DMS153 treated with DMSO at 0.1 percent for 48 hours (cell line): ENCODE data around the gene DNAJA4.

ENCODE experiments used
- DNase-seq: peaks from one replicate; lab custom pipeline; 2025; ENCODE audit not compliant: unreplicated experiment; lab: John Stamatoyannopoulos, UW

DNAJA4 gene

DNA sequence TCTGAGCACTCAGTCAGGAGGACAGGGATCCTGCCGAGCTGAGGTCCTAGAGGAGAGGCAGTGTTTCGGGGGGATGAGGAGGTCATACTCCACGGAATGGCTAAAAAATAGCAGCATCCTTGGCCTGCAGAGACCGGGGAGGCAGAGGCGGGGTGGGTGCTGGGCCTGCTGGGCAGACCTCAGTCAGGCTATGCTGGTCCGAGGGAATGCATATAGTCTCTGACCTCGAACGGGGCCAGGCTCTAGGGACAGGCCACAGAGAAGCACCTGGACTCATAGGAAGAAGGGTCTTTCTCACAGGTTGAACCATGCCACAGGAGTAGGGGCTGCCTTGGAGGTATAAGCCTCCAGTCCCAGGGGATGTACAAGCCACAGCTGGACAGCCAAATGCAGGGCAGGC, 49.0 kb downstream of the DNAJA4 start:
- DNase-seq: no peak

DNA sequence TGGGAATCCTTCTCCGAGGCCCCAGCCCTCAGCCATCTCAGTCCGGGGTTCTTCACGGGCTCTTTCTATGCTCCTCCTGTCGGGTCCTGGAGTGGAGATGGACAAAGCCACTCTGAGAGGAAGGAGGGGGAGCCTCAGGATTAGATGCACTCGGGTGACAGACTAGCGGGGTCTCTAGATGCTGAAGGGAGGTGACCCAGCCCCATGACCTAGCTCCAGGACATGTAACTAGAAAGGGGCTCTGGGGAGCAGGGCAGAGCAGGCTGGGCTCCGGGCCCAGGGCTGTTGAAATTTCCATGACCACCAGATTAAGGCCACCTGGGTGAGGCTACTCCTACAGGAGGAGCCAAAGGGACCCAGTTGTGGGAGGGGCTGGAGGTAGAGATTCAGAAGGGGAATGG, 49.8 kb downstream of the DNAJA4 start:
- DNase-seq: no peak

DNA sequence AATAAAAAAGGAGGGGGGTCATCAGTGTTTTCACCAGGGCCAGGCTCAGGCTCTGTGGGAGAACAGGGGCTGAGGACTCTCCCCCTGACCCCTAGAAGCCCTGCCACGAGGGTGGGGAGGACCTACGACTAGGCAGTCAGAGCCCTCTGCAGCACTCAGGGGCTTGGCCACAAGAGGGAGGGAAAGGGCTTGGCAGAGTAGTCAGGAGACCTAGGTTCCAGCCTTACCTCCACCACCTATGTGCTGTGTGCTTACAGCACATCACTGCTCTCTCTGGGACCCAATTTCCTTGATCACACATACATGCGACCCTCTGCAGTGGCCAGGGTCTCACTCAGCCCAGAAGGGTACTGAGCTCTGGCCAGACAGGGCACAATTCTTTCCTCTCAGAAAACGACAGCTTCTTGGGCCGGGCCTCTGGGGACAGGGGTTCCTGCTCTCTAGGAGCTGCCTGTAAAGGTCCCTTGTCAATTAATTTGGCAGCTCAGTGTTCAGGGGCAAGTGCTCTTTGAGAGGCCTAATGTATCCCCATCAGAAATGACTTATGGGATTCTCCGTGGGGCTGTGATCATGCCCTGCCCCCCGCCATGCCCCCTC, 51.4 kb downstream of the DNAJA4 start:
- no peak for DNase-seq

DNA sequence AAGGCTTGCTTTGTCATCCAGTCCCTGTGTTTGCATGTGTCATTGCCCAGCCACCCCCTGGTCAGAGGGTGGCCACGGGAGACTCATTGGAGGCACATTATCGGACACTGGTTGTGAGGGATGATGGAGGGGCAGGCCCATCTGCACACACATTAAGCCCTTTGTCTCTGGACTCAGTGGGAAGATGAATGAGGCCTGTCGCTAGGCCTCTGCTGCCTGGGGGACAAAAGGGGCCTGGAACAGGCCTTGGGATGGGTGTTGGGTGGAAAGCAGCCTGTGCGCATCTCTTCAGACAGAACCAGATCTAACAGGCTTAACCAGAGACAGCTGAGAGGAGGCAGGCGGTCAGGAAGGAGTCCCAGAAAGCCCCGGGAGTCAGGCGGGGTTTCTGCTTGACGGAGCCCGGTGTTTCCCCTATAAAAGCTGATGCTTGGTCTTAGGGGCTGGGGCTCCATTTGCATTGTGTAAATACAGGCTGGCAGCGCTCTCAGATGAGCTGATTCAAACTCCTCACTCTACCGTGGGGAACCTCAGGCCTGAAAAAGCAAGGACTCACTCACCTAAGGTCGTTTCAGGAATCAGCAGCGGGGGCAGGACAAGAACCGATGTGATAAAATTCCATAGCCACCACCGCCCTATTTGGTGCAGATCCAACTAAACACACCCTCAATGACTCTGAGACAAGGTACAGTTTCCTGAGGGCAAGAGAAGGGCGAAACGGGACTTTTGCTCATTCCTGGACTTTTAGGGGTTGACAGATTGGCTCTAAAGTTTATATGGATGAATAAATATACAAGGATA, 52.1 kb downstream of the DNAJA4 start:
- DNase-seq: no peak

DNA sequence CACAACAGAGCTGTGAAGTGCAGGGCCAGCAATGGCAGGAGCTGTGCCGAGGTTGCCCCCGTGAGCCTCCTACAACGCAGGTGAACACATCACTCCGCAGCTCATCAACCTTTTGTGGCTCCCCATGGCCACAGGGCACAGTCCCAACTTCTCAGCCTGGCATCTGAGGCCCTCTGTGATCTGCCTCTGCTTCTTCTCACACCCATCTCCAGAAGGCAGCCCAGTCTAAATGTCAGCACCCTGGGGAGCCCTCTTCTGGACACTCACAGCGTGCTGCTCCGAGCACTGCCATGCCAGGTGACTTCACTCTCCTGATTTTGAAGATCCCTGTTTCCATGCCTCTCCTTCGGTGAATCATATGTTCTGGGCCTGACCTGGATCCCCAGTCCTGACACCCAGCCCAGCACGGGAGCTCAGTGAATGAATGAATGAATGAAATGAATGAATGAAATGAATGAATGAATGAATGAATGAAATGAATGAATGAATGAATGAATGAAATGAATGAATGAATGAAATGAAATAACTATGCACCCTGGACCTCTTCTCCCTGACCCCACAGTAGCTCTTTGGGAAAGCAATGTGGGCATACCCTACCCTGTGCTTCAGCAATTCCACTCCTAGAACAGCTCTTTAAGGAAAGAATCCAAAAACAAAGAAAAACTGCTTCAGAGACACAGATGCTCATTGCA, 52.9 kb downstream of the DNAJA4 start:
- DNase-seq: no peak

DNA sequence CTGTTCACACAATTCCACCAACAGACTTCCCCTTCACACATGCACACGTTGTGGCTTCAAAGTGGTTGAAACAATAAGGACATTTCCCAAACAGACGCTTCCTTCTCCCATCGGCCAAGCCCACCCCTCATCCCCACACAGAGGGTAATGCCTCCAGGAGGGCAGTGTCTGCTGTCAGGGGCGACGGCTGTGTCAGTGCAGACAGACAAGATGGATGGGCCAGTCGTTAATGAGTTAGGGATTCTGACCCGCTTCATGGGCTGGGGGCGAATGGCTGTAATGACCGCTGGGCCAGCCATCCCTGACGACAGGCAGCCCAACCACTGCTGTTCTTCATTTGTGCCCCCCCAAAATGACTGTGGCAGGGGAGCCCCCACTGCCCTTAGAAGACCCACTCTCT, 55.2 kb downstream of the DNAJA4 start:
- DNase-seq: no peak

DNA sequence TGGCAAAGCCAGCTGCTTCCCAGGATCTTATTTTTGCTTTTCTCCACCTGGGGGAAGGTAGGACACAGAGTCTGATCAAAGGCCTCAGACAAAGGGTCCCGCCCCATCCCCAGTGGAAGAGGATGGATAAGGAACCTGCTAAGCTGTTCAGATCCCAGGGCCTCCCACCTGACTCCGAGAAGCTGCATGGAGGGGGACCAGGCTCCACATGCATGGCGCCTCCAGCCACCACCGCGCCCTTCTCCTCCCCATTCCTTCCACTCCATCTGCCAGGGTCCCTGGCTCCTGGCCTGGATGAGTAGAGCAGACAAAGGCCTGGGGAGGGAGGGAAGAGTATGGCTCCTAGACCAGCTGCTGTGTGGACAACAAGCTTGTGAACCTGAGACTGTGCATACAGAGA, 55.8 kb downstream of the DNAJA4 start:
- no peak for DNase-seq

DNA sequence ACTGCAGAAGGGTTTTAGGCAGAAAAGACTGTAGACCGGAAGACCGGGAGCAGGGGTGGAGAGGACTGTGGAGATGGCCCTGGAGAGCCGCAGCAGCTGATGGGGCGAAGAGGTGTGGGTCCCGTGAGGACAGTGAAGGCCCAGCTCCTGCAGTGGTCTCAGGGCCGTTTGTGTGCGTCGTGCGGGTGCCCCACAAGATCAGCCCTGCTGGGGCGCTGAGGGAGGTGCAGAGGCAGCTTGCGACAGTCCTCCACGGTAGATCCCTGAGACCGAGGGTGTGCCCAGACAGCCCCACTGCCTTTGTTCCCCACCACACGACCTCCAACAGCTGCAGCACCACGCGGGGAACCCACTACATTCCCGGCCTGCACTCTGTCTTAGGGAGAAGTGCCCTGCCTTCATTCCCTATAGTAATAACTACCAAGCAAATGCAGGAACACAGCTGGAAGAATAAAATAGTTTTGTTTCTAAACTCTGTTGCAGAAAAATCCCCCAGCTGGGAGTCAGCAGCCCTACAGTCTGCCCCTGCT, 56.7 kb downstream of the DNAJA4 start:
- DNase-seq: no peak

DNA sequence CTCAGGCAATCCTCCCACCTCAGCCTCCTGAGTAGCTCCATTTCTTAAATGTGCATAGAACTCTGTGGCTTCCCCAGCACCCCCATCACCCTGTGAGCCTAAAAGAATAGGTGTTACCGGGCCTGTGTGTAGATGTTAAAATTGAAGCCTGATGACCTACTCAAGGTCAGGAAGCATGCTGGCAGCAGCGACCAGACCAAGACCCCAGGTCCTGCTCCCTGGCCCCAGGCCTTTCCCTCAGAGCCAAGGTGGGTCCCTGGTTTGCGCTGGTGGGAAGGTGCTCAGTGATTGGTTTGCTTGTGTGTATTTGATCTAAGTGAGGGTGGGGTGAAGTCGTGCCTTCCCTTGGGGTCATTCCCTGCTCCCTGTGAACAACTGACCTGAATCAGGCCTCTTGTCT, 57.4 kb downstream of the DNAJA4 start:
- DNase-seq: no peak

DNA sequence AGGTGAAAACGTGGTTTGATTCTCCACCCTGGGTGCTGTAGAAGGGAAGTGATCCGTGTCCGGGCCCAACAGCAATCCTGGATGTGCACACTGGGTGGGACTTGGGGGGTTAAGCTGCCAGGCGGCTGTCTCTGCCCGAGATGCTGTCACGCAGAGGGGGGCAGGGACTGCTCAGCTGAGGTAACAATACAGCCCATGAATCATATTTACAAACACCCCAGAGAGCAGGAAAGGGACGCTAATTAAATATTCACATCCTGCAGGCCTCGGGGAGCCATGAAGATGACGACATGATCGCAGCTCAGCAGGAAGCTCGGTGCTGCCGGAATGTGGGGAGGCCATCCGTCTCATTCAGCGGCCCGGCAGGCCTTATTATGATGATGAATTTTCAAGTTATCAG, 57.9 kb downstream of the DNAJA4 start:
- no peak for DNase-seq

DNA sequence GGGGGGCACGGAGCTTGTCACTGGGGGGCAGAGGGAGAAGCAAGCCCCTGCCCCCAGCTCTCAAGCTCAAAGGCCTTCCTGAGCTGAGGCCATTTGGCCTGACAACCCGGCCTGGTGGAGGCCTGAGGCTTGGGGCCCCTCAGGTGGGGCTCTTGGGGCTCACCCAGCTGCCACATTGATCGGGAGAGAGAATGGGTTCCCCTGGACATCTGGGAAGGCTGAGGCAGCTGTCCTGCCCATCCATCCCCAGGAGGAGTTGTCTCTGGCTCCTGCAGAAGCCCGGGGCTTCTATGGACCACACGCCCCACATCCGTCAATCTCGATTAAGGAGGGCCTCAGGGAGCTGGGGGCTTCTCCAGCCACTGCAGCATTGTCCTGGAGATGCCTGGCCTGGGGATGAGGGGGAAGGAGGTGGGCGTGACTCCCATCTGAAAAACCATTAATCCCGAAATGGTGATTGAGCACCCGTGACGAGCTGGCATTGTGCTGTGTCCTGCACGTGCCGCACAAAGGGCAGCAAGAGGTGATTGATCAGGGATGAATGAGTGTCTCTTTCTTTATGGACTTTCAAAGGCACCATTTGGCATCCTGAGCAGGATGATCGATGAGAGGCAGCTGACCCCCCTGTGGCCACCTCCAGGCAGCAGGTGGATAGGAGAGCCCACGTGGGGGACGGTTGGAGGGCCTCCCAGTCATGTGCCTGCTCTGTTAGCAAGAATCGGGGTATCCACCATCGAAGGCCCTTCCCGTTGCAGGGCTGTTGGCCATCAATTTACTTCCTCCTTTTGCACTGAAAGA, 58.6 kb downstream of the DNAJA4 start:
- DNase-seq: no peak

DNA sequence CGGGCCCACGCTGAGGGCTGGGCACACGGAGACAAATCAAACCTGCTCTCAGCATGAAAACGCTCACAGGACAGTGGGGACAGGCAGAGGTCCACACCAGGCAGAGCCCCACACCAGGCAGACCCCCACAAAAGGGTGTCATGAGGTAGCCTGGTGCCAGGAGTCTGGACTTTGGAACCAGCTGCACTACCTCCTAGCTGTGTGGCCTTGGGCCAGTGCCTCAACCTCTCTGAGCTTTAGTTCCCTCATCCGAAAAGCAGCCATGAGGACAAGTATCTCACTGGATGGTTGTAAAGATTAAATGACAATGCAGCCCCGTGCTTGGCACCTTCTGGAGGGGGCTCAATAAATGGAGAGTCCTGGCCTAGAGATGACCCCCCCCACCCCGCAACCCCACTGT, 59.3 kb downstream of the DNAJA4 start:
- DNase-seq: no peak

DNA sequence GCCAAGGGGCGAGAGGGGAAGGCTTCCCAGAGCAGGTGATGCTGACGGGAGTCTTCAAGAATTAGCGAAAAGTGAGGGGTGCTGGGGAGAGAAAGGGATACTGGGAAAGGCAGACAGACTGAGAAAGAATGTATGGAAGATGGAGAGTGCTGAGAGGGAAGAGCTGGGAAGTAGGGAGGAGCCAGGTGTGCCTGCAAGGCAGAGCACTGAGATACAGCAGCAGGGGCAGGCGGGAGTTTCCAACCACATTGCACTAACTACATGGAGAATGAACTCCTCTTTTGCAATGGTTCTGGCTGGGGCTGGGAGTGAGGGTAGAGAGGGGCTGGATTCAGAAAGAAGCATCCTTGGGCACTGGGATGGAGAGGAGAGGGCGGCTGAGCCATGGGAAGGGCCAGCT, 59.8 kb downstream of the DNAJA4 start:
- DNase-seq: no peak

DNA sequence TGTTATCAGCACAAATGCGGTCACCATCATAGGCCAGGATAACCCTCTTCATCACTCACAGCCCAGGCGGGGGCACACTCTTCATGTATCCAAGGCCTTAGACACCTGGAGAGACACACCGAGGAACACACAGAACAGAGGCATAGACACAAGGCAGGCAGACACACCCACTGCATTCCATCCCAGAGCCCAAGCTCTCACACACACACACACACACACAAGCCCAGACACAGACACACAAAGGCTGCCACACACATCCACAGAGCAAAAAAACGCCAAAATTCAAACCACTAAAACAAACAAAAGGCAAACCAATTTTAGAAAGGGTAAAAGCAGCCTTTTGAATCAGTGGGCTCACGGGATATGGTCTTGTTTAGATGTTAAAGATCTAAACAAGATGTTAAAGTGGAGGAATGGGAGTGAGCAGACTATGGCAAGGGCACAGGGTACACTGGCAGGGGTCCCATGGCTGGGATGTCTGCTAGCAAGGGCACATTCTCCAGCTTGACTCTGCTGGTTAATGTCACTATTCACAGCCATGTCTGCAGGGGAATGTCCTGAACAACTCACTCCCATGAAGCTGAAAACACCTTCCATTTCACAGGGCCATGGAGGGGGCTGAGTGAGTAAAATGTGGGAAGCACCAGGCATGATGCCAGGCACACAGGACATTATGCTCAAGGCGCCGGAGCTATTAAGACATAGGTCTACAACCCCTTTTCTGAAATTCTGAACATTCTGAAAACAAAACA, 60.9 kb downstream of the DNAJA4 start:
- DNase-seq: no peak

DNA sequence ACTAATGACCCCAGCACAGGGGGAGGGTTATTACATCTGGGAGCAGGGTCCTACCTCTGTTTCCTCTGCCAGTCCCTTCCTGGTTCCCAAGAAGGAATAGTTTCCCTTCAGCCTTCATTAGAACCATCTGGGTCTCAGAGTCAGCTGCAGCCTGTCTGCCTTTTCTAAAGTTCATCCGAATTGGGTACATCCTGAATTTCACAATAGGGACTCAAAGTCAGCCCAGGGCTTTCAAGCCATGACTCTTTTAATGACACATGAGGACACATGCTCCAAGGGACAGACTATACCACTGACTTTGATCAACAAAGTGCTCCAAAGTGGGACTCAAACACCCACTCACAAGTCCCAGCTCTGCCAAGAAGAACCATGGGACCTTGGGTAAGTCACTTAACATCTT, 63.1 kb downstream of the DNAJA4 start:
- no peak for DNase-seq

DNA sequence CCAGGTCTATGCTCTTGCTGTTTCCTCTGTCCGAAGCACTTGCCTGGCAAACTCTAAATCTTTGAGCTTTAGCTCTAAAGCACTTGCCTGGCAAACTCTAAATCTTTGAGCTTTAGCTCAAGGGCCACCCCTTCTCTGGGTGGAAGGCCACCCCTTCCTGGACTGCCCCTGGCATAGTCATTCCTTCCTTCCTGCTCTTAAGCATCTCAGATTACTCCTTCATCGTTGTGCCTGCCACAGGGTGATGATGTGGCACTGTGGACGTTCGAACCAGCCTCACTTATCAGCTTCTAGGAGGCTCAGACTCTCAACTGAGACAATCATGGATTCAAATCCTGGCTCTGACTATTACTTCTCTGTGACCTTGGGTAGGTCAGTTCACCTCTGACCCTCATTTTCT, 65.3 kb downstream of the DNAJA4 start:
- DNase-seq: no peak
